HEK293 (cell line): ENCODE measurements around the gene ZNF23.
A peak's percentile ranks its signal among the peaks of the same experiment; 100 is the strongest.

Source experiments
- BCL11B ChIP-seq: fragments of 450-650 bp; formaldehyde crosslinking; IDR thresholded peaks from 2 replicates; pipeline ENCODE4 v1.5.1; 2016; ENCODE audit warnings: low read depth, missing biosample characterization, missing genetic modification characterization
- HOXC10 ChIP-seq: sonication (generic); formaldehyde crosslinking; IDR thresholded peaks from 2 replicates; pipeline ENCODE4 v1.8.1; 2023; ENCODE audit warnings: mild to moderate bottlenecking, missing genetic modification reagents
- IKZF3 ChIP-seq: fragments of 450-650 bp; IDR thresholded peaks from 2 replicates; pipeline ENCODE4 v1.5.0; 2018; ENCODE audit warnings: missing biosample characterization, mild to moderate bottlenecking, missing genetic modification characterization, moderate library complexity
- KLF8 ChIP-seq: fragments of 450-650 bp; formaldehyde crosslinking; IDR thresholded peaks from 2 replicates; pipeline ENCODE4 v1.5.1; 2016; ENCODE audit warnings: missing biosample characterization, missing genetic modification characterization
- MZF1 ChIP-seq: fragments of 450-650 bp; formaldehyde crosslinking; IDR thresholded peaks from 2 replicates; pipeline ENCODE4 v1.5.1; 2017; ENCODE audit warnings: missing biosample characterization, missing genetic modification characterization, borderline replicate concordance
- OVOL3 ChIP-seq: fragments of 450-650 bp; formaldehyde crosslinking; IDR thresholded peaks from 2 replicates; pipeline ENCODE4 v1.5.1; 2016; ENCODE audit warnings: missing biosample characterization, missing genetic modification characterization
- PRDM1 ChIP-seq: fragments of 450-650 bp; formaldehyde crosslinking; IDR thresholded peaks from 2 replicates; pipeline ENCODE4; 2016; ENCODE audit warnings: missing biosample characterization, missing genetic modification characterization
- REPIN1 ChIP-seq: fragments of 450-650 bp; formaldehyde crosslinking; IDR thresholded peaks from 2 replicates; pipeline ENCODE4 v1.5.1; 2017; ENCODE audit warnings: missing biosample characterization, missing genetic modification characterization, low read depth
- SP2 ChIP-seq: fragments of 450-650 bp; formaldehyde crosslinking; IDR thresholded peaks from 2 replicates; pipeline ENCODE4 v1.5.1; 2016; ENCODE audit warnings: missing biosample characterization, missing genetic modification characterization
- ZBTB20 ChIP-seq: fragments of 450-650 bp; formaldehyde crosslinking; IDR thresholded peaks from 2 replicates; pipeline ENCODE4 v1.5.1; 2016; ENCODE audit warnings: missing biosample characterization, missing genetic modification characterization
- ZBTB8A ChIP-seq: fragments of 450-650 bp; formaldehyde crosslinking; IDR thresholded peaks from 2 replicates; pipeline ENCODE4 v1.5.1; 2016; ENCODE audit warnings: missing biosample characterization, missing genetic modification characterization
- ZNF248 ChIP-seq: fragments of 450-650 bp; formaldehyde crosslinking; IDR thresholded peaks from 2 replicates; pipeline ENCODE4 v1.5.1; 2017; ENCODE audit warnings: missing biosample characterization, missing genetic modification characterization
- ZNF311 ChIP-seq: fragments of 450-650 bp; formaldehyde crosslinking; IDR thresholded peaks from 2 replicates; pipeline ENCODE4 v1.5.1; 2017; ENCODE audit warnings: missing biosample characterization, missing genetic modification characterization, borderline replicate concordance
- ZNF366 ChIP-seq: fragments of 450-650 bp; formaldehyde crosslinking; conservative IDR thresholded peaks from 2 replicates; pipeline ENCODE4 v1.5.1; 2016; ENCODE audit warnings: missing biosample characterization, missing genetic modification characterization
- ZNF473 ChIP-seq: fragments of 450-650 bp; formaldehyde crosslinking; IDR thresholded peaks from 2 replicates; pipeline ENCODE4 v1.5.1; 2017; ENCODE audit warnings: missing biosample characterization, missing genetic modification characterization
- ZNF555 ChIP-seq: fragments of 450-650 bp; formaldehyde crosslinking; conservative IDR thresholded peaks from 2 replicates; pipeline ENCODE4 v1.5.1; 2017; ENCODE audit warnings: missing biosample characterization, mild to moderate bottlenecking, missing genetic modification characterization, inconsistent platforms
- ZNF580 ChIP-seq: fragments of 450-650 bp; formaldehyde crosslinking; IDR thresholded peaks from 2 replicates; pipeline ENCODE4 v1.5.1; 2016; ENCODE audit warnings: missing biosample characterization, missing genetic modification characterization
- ZNF623 ChIP-seq: fragments of 450-650 bp; formaldehyde crosslinking; IDR thresholded peaks from 2 replicates; pipeline ENCODE4 v1.5.1; 2016; ENCODE audit warnings: missing biosample characterization, missing genetic modification characterization
- ZNF629 ChIP-seq: fragments of 450-650 bp; formaldehyde crosslinking; IDR thresholded peaks from 2 replicates; pipeline ENCODE4 v1.5.1; 2017; ENCODE audit warnings: missing biosample characterization, missing genetic modification characterization
- ZNF76 ChIP-seq: fragments of 450-650 bp; formaldehyde crosslinking; IDR thresholded peaks from 2 replicates; pipeline ENCODE4; 2016; ENCODE audit warnings: low read depth, missing biosample characterization, missing genetic modification characterization, borderline replicate concordance
- ZNF768 ChIP-seq: fragments of 450-650 bp; formaldehyde crosslinking; IDR thresholded peaks from 2 replicates; pipeline ENCODE4 v1.5.1; 2018; ENCODE audit warnings: missing biosample characterization, mild to moderate bottlenecking, missing genetic modification characterization
- ZSCAN30 ChIP-seq: fragments of 450-650 bp; IDR thresholded peaks from 2 replicates; pipeline ENCODE4 v1.5.1; 2018; ENCODE audit warnings: missing biosample characterization, mild to moderate bottlenecking, missing genetic modification characterization, moderate library complexity
- TF ChIP-seq, protein P1 (sequence below): fragments of 450-650 bp; formaldehyde crosslinking; IDR thresholded peaks from 2 replicates; pipeline ENCODE4 v1.5.1; 2017; ENCODE audit warnings: missing biosample characterization, missing genetic modification characterization
- TF ChIP-seq, protein P2 (sequence below): fragments of 450-650 bp; formaldehyde crosslinking; IDR thresholded peaks from 2 replicates; pipeline ENCODE4 v1.5.1; 2016; ENCODE audit warnings: missing biosample characterization, missing genetic modification characterization
- TF ChIP-seq, protein P3 (sequence below): fragments of 450-650 bp; formaldehyde crosslinking; IDR thresholded peaks from 2 replicates; pipeline ENCODE4 v1.5.0; 2017; ENCODE audit warnings: missing biosample characterization, missing genetic modification characterization, borderline replicate concordance
- TF ChIP-seq, protein P4 (sequence below): fragments of 450-650 bp; formaldehyde crosslinking; IDR thresholded peaks from 2 replicates; pipeline ENCODE4 v1.5.1; 2017; ENCODE audit warnings: missing biosample characterization, missing genetic modification characterization
- TF ChIP-seq, protein P5 (sequence below): fragments of 450-650 bp; formaldehyde crosslinking; IDR thresholded peaks from 2 replicates; pipeline ENCODE4 v1.5.1; 2016; ENCODE audit warnings: missing biosample characterization, missing genetic modification characterization

Gene ZNF23

GRCh38 chr16:71426880-71427615, 35.0 kb downstream of the ZNF23 start (continued):
- no peak for TF ChIP-seq HOXC10 (CRISPR knock-in tag)
- no peak for TF ChIP-seq OVOL3
- TF ChIP-seq MZF1, result 0 out of 2 replicates have a peak, but pooled peaks have one; percentile 53
- 0 out of 2 replicates have a peak, but pooled peaks have one; percentile 13 for TF ChIP-seq ZNF555
- TF ChIP-seq ZNF623 (tag by site-specific recombination), result peak; percentile 27; the same call in 1 of the 2 replicates
- peak; percentile 95 for TF ChIP-seq ZNF311 (tag by site-specific recombination)
- TF ChIP-seq ZNF768 (tag by site-specific recombination), result 0 out of 2 replicates have a peak, but pooled peaks have one; percentile 19
- TF ChIP-seq ZNF76 (tag by site-specific recombination), result no peak
- peak; percentile 24; the same call in 1 of the 2 replicates for TF ChIP-seq ZBTB8A (tag by site-specific recombination)
- peak; percentile 39; the same call in 1 of the 2 replicates for TF ChIP-seq PRDM1 (tag by site-specific recombination)
- no peak for TF ChIP-seq ZNF473 (tag by site-specific recombination)
- TF ChIP-seq ZSCAN30 (tag by site-specific recombination), result no peak
- peak; percentile 89 for TF ChIP-seq ZNF366
- TF ChIP-seq ZNF248 (tag by site-specific recombination), result no peak
- peak; percentile 98 for TF ChIP-seq ZBTB20 (tag by site-specific recombination)
- TF ChIP-seq, protein P1, sequence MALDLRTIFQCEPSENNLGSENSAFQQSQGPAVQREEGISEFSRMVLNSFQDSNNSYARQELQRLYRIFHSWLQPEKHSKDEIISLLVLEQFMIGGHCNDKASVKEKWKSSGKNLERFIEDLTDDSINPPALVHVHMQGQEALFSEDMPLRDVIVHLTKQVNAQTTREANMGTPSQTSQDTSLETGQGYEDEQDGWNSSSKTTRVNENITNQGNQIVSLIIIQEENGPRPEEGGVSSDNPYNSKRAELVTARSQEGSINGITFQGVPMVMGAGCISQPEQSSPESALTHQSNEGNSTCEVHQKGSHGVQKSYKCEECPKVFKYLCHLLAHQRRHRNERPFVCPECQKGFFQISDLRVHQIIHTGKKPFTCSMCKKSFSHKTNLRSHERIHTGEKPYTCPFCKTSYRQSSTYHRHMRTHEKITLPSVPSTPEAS (tag by site-specific recombination), result no peak
- TF ChIP-seq, protein P2, sequence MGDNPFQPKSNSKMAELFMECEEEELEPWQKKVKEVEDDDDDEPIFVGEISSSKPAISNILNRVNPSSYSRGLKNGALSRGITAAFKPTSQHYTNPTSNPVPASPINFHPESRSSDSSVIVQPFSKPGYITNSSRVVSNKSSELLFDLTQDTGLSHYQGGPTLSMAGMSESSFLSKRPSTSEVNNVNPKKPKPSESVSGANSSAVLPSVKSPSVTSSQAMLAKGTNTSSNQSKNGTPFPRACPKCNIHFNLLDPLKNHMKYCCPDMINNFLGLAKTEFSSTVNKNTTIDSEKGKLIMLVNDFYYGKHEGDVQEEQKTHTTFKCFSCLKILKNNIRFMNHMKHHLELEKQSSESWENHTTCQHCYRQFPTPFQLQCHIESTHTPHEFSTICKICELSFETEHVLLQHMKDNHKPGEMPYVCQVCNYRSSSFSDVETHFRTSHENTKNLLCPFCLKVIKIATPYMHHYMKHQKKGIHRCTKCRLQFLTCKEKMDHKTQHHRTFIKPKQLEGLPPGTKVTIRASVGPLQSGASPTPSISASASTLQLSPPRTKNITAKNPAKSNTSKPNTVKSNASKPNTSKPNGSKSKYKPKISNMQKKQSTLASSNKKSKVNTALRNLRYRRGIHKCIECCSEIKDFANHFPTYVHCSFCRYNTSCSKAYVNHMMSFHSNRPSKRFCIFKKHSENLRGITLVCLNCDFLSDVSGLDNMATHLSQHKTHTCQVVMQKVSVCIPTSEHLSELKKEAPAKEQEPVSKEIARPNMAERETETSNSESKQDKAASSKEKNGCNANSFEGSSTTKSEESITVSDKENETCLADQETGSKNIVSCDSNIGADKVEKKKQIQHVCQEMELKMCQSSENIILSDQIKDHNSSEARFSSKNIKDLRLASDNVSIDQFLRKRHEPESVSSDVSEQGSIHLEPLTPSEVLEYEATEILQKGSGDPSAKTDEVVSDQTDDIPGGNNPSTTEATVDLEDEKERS (tag by site-specific recombination), result peak; percentile 93; the same call in 1 of the 2 replicates
- TF ChIP-seq IKZF3, result peak; percentile 99
- TF ChIP-seq, protein P3, sequence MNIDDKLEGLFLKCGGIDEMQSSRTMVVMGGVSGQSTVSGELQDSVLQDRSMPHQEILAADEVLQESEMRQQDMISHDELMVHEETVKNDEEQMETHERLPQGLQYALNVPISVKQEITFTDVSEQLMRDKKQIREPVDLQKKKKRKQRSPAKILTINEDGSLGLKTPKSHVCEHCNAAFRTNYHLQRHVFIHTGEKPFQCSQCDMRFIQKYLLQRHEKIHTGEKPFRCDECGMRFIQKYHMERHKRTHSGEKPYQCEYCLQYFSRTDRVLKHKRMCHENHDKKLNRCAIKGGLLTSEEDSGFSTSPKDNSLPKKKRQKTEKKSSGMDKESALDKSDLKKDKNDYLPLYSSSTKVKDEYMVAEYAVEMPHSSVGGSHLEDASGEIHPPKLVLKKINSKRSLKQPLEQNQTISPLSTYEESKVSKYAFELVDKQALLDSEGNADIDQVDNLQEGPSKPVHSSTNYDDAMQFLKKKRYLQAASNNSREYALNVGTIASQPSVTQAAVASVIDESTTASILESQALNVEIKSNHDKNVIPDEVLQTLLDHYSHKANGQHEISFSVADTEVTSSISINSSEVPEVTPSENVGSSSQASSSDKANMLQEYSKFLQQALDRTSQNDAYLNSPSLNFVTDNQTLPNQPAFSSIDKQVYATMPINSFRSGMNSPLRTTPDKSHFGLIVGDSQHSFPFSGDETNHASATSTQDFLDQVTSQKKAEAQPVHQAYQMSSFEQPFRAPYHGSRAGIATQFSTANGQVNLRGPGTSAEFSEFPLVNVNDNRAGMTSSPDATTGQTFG (tag by site-specific recombination), result 0 out of 2 replicates have a peak, but pooled peaks have one; percentile 35
- TF ChIP-seq ZNF580 (tag by site-specific recombination), result no peak
- TF ChIP-seq BCL11B (tag by site-specific recombination), result no peak
- TF ChIP-seq, protein P4, sequence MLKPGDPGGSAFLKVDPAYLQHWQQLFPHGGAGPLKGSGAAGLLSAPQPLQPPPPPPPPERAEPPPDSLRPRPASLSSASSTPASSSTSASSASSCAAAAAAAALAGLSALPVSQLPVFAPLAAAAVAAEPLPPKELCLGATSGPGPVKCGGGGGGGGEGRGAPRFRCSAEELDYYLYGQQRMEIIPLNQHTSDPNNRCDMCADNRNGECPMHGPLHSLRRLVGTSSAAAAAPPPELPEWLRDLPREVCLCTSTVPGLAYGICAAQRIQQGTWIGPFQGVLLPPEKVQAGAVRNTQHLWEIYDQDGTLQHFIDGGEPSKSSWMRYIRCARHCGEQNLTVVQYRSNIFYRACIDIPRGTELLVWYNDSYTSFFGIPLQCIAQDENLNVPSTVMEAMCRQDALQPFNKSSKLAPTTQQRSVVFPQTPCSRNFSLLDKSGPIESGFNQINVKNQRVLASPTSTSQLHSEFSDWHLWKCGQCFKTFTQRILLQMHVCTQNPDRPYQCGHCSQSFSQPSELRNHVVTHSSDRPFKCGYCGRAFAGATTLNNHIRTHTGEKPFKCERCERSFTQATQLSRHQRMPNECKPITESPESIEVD (tag by site-specific recombination), result peak; percentile 62; the same call in 1 of the 2 replicates
- peak; percentile 68; the same call in 1 of the 2 replicates for TF ChIP-seq REPIN1 (tag by site-specific recombination)
- TF ChIP-seq ZNF629 (tag by site-specific recombination), result 0 out of 2 replicates have a peak, but pooled peaks have one; percentile 48
- peak; percentile 44 for TF ChIP-seq SP2 (tag by site-specific recombination)
- TF ChIP-seq KLF8 (tag by site-specific recombination), result no peak
- TF ChIP-seq, protein P5, sequence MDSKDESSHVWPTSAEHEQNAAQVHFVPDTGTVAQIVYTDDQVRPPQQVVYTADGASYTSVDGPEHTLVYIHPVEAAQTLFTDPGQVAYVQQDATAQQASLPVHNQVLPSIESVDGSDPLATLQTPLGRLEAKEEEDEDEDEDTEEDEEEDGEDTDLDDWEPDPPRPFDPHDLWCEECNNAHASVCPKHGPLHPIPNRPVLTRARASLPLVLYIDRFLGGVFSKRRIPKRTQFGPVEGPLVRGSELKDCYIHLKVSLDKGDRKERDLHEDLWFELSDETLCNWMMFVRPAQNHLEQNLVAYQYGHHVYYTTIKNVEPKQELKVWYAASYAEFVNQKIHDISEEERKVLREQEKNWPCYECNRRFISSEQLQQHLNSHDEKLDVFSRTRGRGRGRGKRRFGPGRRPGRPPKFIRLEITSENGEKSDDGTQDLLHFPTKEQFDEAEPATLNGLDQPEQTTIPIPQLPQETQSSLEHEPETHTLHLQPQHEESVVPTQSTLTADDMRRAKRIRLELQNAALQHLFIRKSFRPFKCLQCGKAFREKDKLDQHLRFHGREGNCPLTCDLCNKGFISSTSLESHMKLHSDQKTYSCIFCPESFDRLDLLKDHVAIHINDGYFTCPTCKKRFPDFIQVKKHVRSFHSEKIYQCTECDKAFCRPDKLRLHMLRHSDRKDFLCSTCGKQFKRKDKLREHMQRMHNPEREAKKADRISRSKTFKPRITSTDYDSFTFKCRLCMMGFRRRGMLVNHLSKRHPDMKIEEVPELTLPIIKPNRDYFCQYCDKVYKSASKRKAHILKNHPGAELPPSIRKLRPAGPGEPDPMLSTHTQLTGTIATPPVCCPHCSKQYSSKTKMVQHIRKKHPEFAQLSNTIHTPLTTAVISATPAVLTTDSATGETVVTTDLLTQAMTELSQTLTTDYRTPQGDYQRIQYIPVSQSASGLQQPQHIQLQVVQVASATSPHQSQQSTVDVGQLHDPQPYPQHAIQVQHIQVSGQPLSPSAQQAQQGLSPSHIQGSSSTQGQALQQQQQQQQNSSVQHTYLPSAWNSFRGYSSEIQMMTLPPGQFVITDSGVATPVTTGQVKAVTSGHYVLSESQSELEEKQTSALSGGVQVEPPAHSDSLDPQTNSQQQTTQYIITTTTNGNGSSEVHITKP, result peak; percentile 84
